Measurements from ENCODE around the gene DVL3.

GRCh38 chr3:184160456-184160855 lies 5.3 kb downstream of the DVL3 start:
- TF ChIP-seq, protein P1, sequence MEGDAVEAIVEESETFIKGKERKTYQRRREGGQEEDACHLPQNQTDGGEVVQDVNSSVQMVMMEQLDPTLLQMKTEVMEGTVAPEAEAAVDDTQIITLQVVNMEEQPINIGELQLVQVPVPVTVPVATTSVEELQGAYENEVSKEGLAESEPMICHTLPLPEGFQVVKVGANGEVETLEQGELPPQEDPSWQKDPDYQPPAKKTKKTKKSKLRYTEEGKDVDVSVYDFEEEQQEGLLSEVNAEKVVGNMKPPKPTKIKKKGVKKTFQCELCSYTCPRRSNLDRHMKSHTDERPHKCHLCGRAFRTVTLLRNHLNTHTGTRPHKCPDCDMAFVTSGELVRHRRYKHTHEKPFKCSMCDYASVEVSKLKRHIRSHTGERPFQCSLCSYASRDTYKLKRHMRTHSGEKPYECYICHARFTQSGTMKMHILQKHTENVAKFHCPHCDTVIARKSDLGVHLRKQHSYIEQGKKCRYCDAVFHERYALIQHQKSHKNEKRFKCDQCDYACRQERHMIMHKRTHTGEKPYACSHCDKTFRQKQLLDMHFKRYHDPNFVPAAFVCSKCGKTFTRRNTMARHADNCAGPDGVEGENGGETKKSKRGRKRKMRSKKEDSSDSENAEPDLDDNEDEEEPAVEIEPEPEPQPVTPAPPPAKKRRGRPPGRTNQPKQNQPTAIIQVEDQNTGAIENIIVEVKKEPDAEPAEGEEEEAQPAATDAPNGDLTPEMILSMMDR (IDR thresholded peaks at IDR 0.05) = no peak
- TF ChIP-seq POLR2AphosphoS5 (IDR thresholded peaks at IDR 0.05) = no peak

All from breast epithelium (tissue), 3 donors.